IPS DF 6.9 (cell line): ENCODE results near the gene CLEC3B.

Experiments used
- DNase-seq: peaks from one replicate; pipeline ENCODE4 v3.0.0-alpha.2; 2013; ENCODE audit warnings: low read depth, low spot score
- H3K27ac ChIP-seq: one replicate; pipeline ENCODE4 v1.5.1; 2013; ENCODE audit warnings: low read length, control low read depth
- H3K27me3 ChIP-seq: 2 replicates; pipeline ENCODE4 v1.6.1; 2013; ENCODE audit warnings: mild to moderate bottlenecking, low read length; ENCODE audit not compliant: control insufficient read depth, insufficient read depth
- H3K36me3 ChIP-seq: 2 replicates; pipeline ENCODE4 v1.6.1; 2013; ENCODE audit warnings: low read length; ENCODE audit not compliant: control insufficient read depth, insufficient read depth
- H3K4me1 ChIP-seq: 2 replicates; pipeline ENCODE4 v1.6.1; 2013; ENCODE audit warnings: low read length; ENCODE audit not compliant: control insufficient read depth, insufficient read depth
- H3K4me3 ChIP-seq: 2 replicates; pipeline ENCODE4 v1.5.1; 2013; ENCODE audit warnings: mild to moderate bottlenecking, low read length
- H3K9me3 ChIP-seq: 2 replicates; pipeline ENCODE4 v1.6.1; 2013; ENCODE audit warnings: low read length, inconsistent platforms; ENCODE audit not compliant: control insufficient read depth, insufficient read depth
- WGBS: extraction: QIAGEN DNeasy Blood & Tissue Kit; methylation state at CpG from one replicate; pipeline ENCODE4 v1.1.7; 2013; ENCODE audit warnings: mixed read lengths, missing lambda C conversion rate; ENCODE audit not compliant: insufficient read length, insufficient coverage; 5-methylcytosine and 5-hydroxymethylcytosine counted together

The CLEC3B gene

DNA sequence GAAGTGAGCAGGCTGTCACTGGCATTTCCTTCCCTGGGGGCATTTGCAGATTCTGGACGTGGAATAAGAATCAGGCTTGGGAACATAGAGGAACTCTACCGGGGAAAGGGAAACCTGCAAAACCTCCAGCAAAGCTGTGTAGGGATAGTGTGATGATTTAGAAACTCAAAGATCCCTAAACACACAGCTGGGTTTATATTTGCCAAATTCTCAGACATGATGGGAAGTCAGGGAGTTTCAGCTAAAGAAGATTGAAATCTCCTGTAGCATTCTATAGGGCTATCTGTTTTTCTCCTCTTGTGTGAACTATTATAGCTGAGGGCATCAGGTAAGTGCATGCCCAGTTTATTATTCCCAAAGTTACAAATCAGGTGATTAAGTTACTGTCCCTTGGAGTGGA, 9.2 kb upstream of the CLEC3B start:
- H3K4me1 ChIP-seq, result 0 out of 2 replicates have a peak, but pooled peaks cover 2% of the 10 kb centered on the region
- no peak for DNase-seq
- H3K4me3 ChIP-seq, result no peak overlapping the region
- H3K9me3 ChIP-seq, result no peaks in the 10 kb centered on the region
- no peak overlapping the region for H3K27ac ChIP-seq
- no peaks in the 10 kb centered on the region for H3K27me3 ChIP-seq
- no CpG with 5 or more reads among the region's 2 CpGs for WGBS
- H3K36me3 ChIP-seq, result peaks cover 7% of the 10 kb centered on the region; the same call in 1 of the 2 replicates

DNA sequence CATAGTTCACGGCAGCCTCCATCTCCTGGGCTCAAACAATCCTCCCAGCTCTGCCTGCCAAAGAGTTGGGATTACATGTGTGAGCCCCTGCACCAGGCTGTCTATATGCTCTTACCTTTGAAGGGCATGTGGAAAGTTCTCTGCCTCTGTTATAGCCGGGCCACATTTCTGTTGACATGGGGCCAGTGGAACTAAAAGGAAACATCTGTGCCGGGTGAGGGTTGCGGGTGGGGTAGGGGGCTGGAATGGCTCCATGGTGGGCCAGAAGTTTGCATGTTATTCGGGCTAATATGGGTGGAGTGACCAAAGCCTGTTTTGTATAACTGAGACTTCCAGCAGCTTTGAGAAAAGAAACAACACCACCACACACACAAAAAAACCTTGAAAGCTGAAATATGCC, 8.3 kb upstream of the CLEC3B start:
- Histone ChIP-seq H3K27me3 (no peaks in the 10 kb centered on the region), H3K4me1 (0 out of 2 replicates have a peak, but pooled peaks cover 2% of the 10 kb centered on the region), H3K9me3 (no peaks in the 10 kb centered on the region), H3K4me3 (no peak overlapping the region), H3K36me3 (0 out of 2 replicates have a peak, but pooled peaks cover 2% of the 10 kb centered on the region), H3K27ac (no peak overlapping the region)
- no CpG with 5 or more reads among the region's 5 CpGs for WGBS
- no peak for DNase-seq

DNA sequence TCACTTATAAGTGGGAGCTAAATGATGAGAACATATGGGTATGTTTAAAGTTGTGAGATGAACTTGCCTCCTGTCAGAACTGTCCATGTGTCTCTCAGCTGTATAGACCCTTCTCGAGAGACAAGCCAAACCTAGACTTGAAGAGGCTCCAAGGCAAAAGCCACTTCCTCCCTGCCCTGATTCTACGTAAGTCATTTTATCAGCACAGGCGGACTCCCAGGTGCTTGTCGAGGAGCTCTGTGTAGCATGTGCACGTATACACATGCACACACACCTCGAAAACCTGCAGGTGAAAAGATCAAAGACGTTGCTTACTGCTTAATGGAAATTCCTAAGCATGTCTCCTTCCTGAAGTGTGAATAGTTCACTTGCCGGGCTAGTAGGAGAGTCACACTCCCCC, 5.6 kb upstream of the CLEC3B start:
- 0 out of 2 replicates have a peak, but pooled peaks cover 2% of the 10 kb centered on the region for H3K4me1 ChIP-seq
- H3K27ac ChIP-seq, result no peak overlapping the region
- no peak overlapping the region for H3K4me3 ChIP-seq
- no peaks in the 10 kb centered on the region for H3K9me3 ChIP-seq
- H3K36me3 ChIP-seq, result 0 out of 2 replicates have a peak, but pooled peaks cover 2% of the 10 kb centered on the region
- no CpG with 5 or more reads among the region's 8 CpGs for WGBS
- no peaks in the 10 kb centered on the region for H3K27me3 ChIP-seq
- DNase-seq, result no peak

DNA sequence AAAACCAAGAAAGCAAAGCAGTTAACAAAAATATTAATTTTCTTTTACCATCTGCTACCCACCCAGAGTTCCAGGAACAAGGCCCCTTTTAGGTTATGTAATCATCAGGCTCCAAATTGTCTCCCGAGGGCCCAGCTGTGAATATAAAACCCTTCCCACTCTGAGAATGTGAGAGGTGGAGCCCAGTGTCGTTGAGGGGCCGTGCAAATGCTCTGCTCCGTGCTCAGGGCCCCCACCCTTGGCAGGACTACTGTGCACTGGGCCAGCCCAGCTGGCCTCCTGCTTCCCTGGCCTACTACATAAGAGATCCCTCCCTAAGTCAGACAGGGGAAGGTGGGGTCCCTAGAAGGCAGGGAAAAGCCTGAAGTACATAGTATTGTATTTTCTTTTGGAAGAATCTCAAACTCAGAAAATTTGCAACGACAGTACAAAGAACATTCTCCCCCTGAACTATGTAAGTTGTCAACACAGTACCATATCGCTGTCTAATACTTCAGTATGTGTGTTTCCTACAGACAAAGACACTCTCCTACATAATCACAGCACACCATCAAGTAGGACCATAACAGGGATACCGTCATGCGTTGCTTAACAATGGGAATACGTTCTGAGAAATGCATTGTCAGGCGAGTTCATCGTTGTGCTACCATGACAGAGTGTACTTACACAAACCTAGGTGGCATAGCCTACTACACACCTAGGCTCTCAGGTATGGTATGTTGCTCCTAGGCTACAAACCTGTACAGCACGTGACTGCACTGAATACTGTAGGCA, 4.4 kb upstream of the CLEC3B start:
- no peaks in the 10 kb centered on the region for H3K9me3 ChIP-seq
- no peak overlapping the region for H3K4me3 ChIP-seq
- no peak overlapping the region for H3K27ac ChIP-seq
- no CpG with 5 or more reads among the region's 12 CpGs for WGBS
- no peaks in the 10 kb centered on the region for H3K4me1 ChIP-seq
- no peaks in the 10 kb centered on the region for H3K27me3 ChIP-seq
- DNase-seq, result no peak
- no peaks in the 10 kb centered on the region for H3K36me3 ChIP-seq

DNA sequence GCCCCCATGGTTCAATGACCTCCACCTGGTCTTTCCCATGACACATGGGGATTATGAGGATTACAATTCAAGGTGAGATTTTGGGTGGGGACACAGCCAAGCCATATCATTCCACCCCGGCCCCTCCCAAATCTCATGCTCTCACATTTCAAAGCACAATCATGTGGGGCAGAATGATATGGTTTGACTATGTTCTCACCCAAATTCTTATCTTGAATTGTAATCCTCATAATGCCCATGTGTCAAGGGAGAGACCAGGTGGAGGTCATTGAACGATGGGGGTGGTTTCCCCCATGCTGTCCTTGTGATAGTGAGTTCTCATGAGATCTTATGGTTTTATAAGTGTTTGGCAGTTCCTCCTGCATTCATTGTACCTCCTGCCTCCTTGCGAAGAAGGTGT, 2.4 kb upstream of the CLEC3B start:
- H3K9me3 ChIP-seq, result no peaks in the 10 kb centered on the region
- no peak for DNase-seq
- no peak overlapping the region for H3K27ac ChIP-seq
- H3K36me3 ChIP-seq, result no peaks in the 10 kb centered on the region
- no peaks in the 10 kb centered on the region for H3K27me3 ChIP-seq
- no peak overlapping the region for H3K4me3 ChIP-seq
- no CpG with 5 or more reads among the region's 3 CpGs for WGBS
- no peaks in the 10 kb centered on the region for H3K4me1 ChIP-seq

DNA sequence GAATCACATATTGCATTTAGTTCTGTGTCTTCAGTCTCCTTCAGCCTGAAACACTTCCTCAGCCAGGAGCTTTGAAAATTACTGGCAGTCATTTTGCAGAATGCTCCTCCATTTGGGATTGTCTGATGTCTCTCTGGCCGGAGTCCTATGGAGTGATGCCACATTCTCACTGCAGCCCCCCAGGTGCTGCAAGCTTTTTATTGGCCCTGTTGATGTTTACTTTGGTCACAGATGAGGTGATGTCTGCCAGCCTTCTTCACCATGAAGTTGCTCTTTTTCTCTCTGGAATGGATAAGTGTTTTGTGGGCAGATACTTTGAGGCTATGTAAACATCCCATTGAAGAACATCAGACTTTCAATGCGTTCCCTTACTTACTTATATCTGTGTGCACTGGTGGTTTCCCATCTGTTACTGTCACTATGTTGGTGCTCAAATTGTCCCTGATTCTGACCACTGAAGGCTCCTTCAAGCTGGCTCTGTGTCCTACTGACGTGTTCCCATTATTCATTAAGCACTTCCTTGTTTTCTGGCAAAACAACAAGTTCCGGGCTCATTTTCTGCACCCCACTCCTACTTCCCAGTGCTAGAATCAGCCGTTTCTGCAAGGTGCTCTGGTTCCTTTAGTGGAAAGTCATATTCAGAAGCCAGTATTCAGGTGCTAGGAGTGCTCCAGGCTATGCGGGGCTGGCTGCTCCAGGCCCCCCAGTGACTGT, 1.4 kb upstream of the CLEC3B start:
- no peaks in the 10 kb centered on the region for H3K4me1 ChIP-seq
- H3K27ac ChIP-seq, result no peak overlapping the region
- no peaks in the 10 kb centered on the region for H3K27me3 ChIP-seq
- DNase-seq, result no peak
- H3K36me3 ChIP-seq, result no peaks in the 10 kb centered on the region
- H3K4me3 ChIP-seq, result no peak overlapping the region
- H3K9me3 ChIP-seq, result no peaks in the 10 kb centered on the region
- no CpG with 5 or more reads among the region's 6 CpGs for WGBS

DNA sequence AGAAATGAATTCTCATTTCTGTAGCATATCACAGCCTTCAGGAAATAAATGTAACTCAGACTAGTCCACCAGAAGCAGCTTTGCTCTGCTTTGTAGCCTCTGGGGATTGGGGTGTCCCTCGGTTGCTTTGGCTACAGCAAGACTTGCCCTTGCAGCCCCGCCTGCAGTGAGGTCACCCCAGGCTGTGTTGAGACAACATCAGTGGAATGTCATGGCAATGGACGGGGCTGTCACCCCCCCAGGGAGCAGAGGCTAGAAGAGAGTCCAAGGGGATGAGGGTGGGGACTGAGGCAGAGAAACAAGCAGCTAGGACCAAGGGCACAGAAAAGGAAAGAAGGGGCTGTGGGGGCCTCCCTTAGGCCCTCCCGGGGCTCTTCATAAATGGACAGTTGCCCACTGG, 854 bp downstream of the CLEC3B start:
- no peaks in the 10 kb centered on the region for H3K4me1 ChIP-seq
- H3K9me3 ChIP-seq, result no peaks in the 10 kb centered on the region
- no peaks in the 10 kb centered on the region for H3K27me3 ChIP-seq
- no peak overlapping the region for H3K4me3 ChIP-seq
- DNase-seq, result no peak
- no peak overlapping the region for H3K27ac ChIP-seq
- WGBS, result no CpG with 5 or more reads among the region's 4 CpGs
- H3K36me3 ChIP-seq, result no peaks in the 10 kb centered on the region

DNA sequence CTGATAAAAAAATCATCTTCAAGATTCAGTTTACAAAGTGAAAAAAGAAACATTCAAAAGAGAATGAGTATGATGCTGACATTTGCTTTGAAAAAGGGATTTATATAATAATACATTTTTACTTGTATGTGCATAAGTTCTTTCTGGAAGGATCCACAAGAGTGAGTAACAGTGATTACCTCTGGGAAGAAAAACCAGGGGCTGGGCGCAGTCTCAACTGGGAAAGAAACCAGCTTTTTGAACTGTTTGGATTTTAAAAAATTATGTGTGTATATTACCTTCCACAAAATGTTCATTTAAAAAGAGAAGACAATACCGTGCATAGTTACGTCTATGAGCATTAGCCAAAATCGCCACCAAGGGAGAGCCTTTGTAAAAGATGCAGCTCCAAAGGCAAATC, 1.3 kb downstream of the CLEC3B start:
- no CpG with 5 or more reads among the region's 4 CpGs for WGBS
- no peak for DNase-seq
- H3K4me1 ChIP-seq, result no peaks in the 10 kb centered on the region
- H3K4me3 ChIP-seq, result no peak overlapping the region
- H3K36me3 ChIP-seq, result no peaks in the 10 kb centered on the region
- no peaks in the 10 kb centered on the region for H3K27me3 ChIP-seq
- H3K27ac ChIP-seq, result no peak overlapping the region
- H3K9me3 ChIP-seq, result no peaks in the 10 kb centered on the region

DNA sequence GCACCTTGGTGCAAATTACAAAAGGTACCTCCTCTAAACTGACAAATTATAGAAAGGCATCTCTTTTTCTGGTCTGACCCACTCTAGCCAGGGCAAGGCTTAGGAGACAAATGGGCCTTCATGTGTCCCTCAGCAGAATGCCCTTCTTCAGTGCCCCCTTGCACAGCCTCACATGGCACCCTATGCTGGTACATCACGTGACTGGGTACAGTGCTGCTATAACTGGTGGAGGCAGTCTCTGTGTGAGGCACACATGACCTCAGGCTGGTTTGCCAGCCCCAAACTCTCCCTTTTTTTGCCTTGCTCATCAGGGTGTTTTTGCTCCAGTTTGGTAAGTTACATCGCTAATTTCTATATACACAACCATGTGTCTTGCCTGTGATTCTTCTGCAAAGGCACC, 3.1 kb downstream of the CLEC3B start:
- DNase-seq, result no peak
- Histone ChIP-seq H3K4me3 (no peak overlapping the region), H3K4me1 (no peaks in the 10 kb centered on the region), H3K27ac (no peak overlapping the region), H3K9me3 (no peaks in the 10 kb centered on the region), H3K36me3 (no peaks in the 10 kb centered on the region), H3K27me3 (no peaks in the 10 kb centered on the region)
- no CpG with 5 or more reads among the region's 2 CpGs for WGBS

DNA sequence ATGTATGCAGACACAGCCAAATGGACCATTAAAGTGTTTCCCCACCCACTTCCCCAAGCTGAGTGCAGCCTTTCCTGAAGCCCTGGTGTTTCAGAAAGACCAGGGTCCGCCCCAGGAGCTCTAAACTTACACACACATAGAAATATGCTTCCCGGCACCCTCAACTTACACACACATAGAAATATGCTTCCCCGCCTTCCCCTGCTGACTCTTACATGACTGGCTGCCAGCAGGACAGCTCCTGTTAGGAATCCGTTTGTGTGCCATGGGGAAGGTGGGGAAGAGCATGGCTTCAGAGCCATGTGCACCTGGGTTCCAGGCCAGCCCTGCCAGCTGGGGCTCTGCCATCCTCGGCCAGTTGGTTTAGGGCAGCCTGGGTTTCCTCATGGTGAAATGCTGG, 3.6 kb downstream of the CLEC3B start:
- DNase-seq, result no peak
- no CpG with 5 or more reads among the region's 5 CpGs for WGBS
- Histone ChIP-seq H3K4me3 (no peak overlapping the region), H3K4me1 (no peaks in the 10 kb centered on the region), H3K27ac (no peak overlapping the region), H3K27me3 (no peaks in the 10 kb centered on the region), H3K36me3 (no peaks in the 10 kb centered on the region), H3K9me3 (no peaks in the 10 kb centered on the region)
